NB4 (cell line): ENCODE results near the gene EIPR1.

Source experiments
- DNase-seq: peaks from one replicate; pipeline ENCODE4 v3.0.0; 2010; ENCODE audit warnings: low read depth
- H3K4me3 ChIP-seq: one replicate; pipeline ENCODE4 v1.5.1; 2011; ENCODE audit warnings: mild to moderate bottlenecking, low read depth, low read length, moderate library complexity
- CTCF ChIP-seq: IDR thresholded peaks from one replicate; pipeline ENCODE4 v1.5.1; 2012; ENCODE audit warnings: low read depth, low read length
- MAX ChIP-seq: IDR thresholded peaks from 2 replicates; pipeline ENCODE4 v1.6.1; 2011; ENCODE audit warnings: low read depth, low read length
- MYC ChIP-seq: IDR thresholded peaks from 2 replicates; pipeline ENCODE4 v1.6.1; 2011; ENCODE audit warnings: low read depth, low read length
- POLR2A ChIP-seq: IDR thresholded peaks from 2 replicates; pipeline ENCODE4 v1.6.1; 2011; ENCODE audit warnings: mild to moderate bottlenecking; ENCODE audit not compliant: insufficient read length; ENCODE audit errors: extremely low read depth

EIPR1 gene

DNA sequence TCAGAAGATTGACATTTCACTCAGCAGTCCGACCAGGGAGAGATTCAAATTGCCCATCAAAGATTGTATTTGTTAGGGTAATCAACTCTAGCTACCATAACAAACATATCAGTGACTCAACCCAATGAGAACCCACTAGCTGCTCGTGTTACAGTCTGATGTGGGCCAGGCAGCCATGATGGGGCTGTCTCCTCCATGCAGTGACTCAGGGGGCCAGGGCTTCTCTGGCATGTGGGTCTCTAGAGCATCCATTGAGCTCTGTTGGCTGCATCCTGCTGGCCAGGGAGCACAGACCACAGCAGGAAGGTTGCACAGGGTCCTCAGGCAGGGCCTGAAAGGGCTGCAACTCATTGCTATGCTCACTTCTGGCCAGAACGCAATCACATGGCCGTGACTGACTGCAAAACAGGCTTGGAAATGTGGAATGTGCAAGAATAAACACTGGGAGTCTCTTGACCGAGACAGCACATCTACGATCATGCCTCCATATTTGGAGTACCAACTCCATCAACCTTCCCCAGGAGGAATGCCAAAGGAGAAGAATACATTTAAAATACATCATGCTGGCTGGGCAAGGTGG is 216.8 kb downstream of the EIPR1 start:
- no peak overlapping the region for H3K4me3 ChIP-seq
- TF ChIP-seq MAX: no peak
- TF ChIP-seq POLR2A: no peak
- no peak for TF ChIP-seq CTCF
- TF ChIP-seq MYC: no peak
- no peak for DNase-seq

GRCh38 chr2:3159782-3160545 is 217.7 kb downstream of the EIPR1 start:
- no peak for DNase-seq
- TF ChIP-seq CTCF (no peak), MYC (no peak), MAX (no peak), POLR2A (no peak)

GRCh38 chr2:3154700-3155099 is 222.9 kb downstream of the EIPR1 start:
- no peak for TF ChIP-seq MYC
- TF ChIP-seq MAX: no peak
- TF ChIP-seq CTCF: no peak
- no peak for TF ChIP-seq POLR2A
- no peak overlapping the region for H3K4me3 ChIP-seq
- no peak for DNase-seq

More at GRCh38 chr2:3159782-3160545, 217.7 kb downstream of the EIPR1 start:
- H3K4me3 ChIP-seq: no peak overlapping the region

- TF ChIP-seq CTCF (no peak), MAX (no peak), MYC (no peak), POLR2A (no peak)
- no peak for DNase-seq
- no peak overlapping the region for H3K4me3 ChIP-seq
Measured at GRCh38 chr2:3154146-3154545, 223.5 kb downstream of the EIPR1 start.

DNA sequence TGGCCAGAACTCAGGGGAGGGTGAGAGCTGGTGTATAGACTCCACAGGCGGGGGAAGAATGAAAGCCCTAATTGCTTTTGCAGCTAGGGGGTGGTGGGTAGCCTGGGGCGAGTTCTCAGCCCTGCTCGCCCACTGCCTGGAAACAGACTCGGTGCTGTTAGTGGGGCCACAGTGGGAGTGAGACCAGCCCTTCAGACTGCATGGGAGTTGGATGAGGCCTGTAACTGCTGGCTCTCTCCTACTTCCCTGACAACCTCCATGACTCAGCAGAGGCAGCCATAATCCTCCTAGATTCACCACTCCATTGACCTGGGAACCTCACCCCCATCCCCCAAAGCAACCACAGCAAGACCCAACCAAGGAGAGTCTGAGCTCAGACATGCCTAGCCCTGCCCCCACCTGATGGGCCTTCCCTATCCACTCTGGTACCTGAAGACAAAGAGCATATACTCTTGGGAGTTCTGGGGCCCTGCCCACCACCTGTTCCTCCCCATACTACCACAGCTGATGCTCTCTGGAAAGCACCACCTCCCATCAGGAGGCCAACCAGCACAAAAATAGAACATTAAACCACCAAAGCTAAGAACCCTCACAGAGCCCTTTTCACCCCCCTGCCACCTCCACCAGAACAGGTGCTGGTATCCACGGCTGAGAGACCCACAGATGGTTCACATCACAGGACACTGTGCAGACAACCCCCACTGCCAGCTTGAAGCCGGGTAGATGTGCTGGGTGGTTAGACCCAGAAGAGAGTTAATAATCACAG is 226.3 kb downstream of the EIPR1 start:
- no peak for TF ChIP-seq POLR2A
- TF ChIP-seq CTCF: no peak
- no peak for TF ChIP-seq MYC
- no peak for TF ChIP-seq MAX
- no peak for DNase-seq
- H3K4me3 ChIP-seq: no peak overlapping the region
